Erythroblast (primary cell): ENCODE measurements around the gene SH3BP5.

Source experiments
- DNase-seq, 2 experiments: peaks; one replicate each; lab custom pipeline; 2025; lab: John Stamatoyannopoulos, UW
- GATA1 ChIP-seq: IDR thresholded peaks from 2 replicates; pipeline ENCODE4 v1.6.1; 2011; ENCODE audit warnings: low read depth, mild to moderate bottlenecking, control low read depth, low read length, moderate library complexity
- POLR2A ChIP-seq: IDR thresholded peaks from 2 replicates; pipeline ENCODE4 v1.6.1; 2011; ENCODE audit warnings: mild to moderate bottlenecking, low read length

Gene SH3BP5

GRCh38 chr3:15291589-15292541 is 40.5 kb downstream of the SH3BP5 start:
- TF ChIP-seq GATA1 = no peak
- TF ChIP-seq POLR2A = no peak
- no peak for DNase-seq

GRCh38 chr3:15290736-15291135 is 41.6 kb downstream of the SH3BP5 start:
- no peak for DNase-seq
- no peak for TF ChIP-seq POLR2A
- no peak for TF ChIP-seq GATA1

GRCh38 chr3:15289661-15290060 is 42.7 kb downstream of the SH3BP5 start:
- DNase-seq = no peak

DNA sequence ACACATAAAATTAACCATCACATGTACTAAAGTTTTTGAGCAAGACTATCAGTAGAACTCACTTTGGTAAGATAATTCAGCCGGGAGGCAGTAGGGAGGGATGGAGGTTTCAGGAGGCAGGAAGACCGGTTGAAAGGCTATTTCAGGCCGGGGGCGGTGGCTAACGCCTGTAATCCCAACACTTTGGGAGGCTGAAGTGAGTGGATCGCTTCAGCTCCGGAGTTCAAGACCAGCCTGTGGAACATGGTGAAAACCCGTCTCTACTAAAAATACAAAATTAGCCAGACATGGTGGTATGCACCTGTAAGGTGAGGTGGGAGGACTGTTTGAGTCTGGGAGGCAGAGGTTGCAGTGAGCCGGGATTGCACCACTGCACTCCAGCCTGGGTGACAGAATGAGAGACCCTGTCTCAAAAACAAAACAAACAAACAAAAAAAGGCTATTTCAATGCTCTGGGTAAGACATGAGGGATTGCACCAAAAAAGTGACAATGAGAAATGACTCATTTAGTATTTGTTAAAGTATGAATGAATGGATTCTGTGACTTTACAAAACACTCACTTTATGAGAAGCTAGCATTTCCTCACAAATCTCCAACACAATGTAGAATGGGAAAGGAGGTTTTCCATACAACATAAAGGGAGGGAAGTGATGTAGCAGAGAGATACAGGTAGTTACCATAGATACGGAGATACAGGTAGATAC is 43.9 kb downstream of the SH3BP5 start:
- TF ChIP-seq POLR2A (no peak), GATA1 (no peak)
- DNase-seq = no peak

More at GRCh38 chr3:15289661-15290060, 42.7 kb downstream of the SH3BP5 start:
- TF ChIP-seq GATA1 = no peak
- no peak for TF ChIP-seq POLR2A

DNA sequence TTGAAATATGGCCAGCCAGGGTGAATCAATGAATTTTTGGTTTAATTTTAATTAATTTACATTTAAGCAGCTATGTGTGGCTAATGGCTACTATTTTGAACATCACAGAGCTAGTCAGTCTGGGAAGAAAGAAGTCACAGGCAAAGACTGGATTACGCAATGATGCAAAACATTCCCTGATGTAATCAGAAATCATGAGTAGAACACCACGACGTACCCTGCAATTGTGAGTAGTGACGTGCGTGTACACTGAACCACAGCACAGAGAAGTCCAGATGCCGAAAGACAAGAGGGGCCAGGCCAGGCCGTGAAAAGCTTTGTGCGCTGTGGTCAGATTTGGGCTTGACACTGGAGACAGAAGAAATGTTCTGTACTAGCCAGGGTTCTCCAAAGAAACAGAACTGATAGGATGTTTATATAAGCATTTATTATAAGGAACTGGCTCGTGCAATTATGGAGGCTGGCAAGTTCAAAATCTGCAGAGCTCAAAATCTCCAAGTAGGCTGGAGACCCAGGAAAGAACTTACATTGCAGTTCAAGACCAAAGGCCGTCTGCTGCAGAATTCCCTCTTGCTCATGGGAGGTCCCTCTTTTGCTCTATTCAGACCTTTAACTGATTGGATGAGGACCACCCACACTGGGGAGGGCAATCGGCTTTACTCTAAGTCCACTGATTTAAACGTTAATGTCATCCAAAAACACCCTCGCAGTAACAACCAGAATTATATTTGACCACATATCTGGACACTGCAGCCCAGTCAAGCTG is 44.6 kb downstream of the SH3BP5 start:
- TF ChIP-seq POLR2A = no peak
- no peak for TF ChIP-seq GATA1
- no peak for DNase-seq

DNA sequence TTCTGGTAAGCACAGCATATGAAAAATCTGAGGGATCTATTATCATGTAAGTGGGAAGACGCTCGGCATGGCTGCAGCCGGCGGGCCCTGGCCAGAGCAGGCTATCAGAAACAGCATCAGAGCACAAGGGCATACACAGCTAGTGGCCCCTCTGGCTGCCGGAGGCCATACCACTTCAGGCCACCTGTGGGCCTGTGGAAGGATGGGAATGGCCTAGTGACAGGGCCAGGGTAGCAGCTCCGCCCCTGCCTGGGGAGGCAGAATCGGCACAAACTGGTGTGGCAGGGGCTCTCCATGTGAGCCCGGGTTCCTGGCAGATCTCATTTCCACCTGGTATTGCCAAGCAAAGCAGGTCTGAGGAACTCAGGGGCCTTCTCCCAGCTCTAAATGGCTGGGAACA is 46.4 kb downstream of the SH3BP5 start:
- no peak for DNase-seq
- TF ChIP-seq GATA1 = no peak

DNA sequence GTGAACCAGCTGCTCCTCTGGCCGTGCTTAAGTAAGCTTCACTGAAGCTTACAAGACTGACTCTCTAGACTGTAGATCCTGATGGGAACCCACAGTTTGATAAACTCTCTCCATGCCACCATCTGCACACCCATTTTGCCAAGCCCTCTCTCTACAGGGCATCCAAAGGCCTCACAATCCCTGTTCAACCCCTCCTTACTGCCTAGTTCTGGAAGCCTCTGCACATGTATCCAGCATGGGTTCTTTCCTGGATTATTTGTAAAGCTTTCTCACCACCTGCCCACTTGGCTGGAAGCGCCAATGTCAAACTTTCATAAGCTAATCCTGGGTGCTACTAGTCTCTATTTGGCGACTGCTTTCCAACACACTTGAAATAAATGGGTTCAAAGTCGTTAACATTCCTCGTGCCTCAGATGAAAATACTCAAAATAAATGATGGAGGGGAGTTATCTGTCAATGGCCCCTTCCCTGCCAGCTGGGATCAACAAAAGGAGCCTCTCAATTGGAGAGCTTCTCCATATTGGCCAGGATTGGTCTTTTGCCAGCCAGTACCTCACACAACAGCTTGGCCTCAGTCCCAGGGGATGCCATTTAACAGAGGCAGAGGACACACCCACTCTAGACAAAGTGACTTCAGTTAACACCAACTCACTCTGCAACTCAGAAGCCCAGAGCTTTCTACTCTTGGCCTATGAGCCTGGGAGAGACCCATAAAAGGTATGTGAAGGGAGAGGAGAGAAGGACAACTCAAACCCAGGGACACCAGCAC is 48.1 kb downstream of the SH3BP5 start:
- DNase-seq = no peak
- no peak for TF ChIP-seq GATA1
- no peak for TF ChIP-seq POLR2A

GRCh38 chr3:15283702-15284101 is 48.7 kb downstream of the SH3BP5 start:
- TF ChIP-seq GATA1 = no peak
- TF ChIP-seq POLR2A = no peak
- no peak for DNase-seq

DNA sequence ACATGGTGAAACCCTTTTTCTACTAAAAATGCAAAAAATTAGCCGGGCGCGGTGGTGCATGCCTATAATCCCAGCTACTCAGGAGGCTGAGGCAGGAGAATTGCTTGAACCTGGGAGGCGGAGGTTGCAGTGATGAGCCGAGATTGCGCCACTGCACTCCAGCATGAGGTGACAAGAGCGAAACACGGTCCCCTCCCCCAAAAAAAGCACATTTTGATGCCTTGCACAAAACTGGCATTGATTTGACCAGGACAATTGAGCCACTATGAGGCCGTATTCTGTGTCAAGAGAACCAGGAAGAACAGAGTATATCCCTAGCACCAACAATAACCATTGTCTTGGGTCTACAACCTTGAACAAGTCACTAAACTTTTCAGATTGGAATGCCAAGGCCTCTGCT is 50.6 kb downstream of the SH3BP5 start:
- DNase-seq = no peak
- TF ChIP-seq POLR2A (no peak), GATA1 (no peak)

DNA sequence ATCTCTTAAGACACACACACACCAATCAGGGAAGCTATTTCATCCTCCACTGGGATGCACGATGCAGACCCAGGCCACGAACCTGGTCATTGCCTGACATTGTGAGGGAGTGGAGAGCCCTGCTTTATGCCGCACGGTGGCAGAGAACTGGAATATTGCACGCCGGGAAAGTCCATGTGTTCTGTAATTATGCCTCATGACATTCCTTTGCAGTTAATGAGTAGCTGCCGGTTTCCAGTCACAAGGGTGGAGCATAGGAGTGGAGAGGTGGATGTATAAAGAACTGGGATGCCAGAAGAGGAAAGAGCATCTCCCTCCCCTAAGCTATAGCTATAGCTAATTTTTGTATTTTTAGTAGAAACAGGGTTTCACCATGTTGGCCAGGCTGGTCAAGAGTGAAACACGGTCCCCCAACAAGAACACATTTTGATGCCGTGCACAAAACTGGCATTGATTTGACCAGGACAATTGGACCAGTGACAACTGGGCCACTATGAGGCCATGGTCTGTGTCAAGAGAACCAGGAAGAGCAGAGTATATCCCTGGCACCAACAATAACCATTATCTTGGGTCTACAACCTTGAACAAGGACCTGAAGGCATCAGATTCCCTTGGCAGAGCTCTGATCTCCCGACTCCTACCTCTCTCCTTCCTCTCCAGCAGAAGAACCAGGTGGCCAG is 51.4 kb downstream of the SH3BP5 start:
- no peak for TF ChIP-seq GATA1
- no peak for TF ChIP-seq POLR2A

GRCh38 chr3:15279671-15280402 is 52.5 kb downstream of the SH3BP5 start:
- no peak for DNase-seq
- TF ChIP-seq GATA1 (no peak), POLR2A (no peak)

More for the DNA sequence above, 51.4 kb downstream of the SH3BP5 start:
- no peak for DNase-seq

DNA sequence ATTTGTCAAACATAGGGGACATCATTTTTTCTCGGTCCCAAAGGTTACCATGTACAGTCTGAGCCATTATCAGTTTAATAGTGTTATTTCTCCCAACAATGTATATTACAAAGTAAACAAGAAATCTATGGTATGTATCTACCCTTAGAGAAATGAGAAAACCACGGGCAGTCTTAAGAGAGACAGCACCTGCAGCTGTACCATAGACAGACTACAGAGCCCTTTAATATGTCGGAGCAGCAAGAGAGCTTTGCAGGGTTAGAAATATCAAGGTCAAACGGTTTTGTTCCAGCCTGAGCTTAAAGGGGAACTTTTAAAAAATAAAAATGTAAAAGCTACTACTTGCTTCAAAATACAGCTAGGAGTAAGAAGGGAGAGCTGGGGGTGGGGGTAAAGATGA is 53.2 kb downstream of the SH3BP5 start:
- no peak for DNase-seq
- TF ChIP-seq POLR2A (no peak), GATA1 (no peak)
